Testis (tissue), 3 donors: ENCODE measurements around the gene RPS10. TPM values are rescaled to one million over a fixed set of nuclear protein-coding genes. Genes with fewer than 3 reads are reported as not detected.

Source experiments
- DNase-seq: peaks from one replicate; pipeline ENCODE4 v3.0.0-alpha.2; 2019
- H3K27ac ChIP-seq, 2 donors: fragments of 200-600 bp; sonication (generic); one replicate each; pipeline ENCODE4 v1.5.1; 2019
- H3K27me3 ChIP-seq: fragments of 200-600 bp; sonication (generic); one replicate; pipeline ENCODE4 v1.5.1; 2019
- H3K36me3 ChIP-seq: fragments of 200-600 bp; sonication (generic); one replicate; pipeline ENCODE4 v1.5.1; 2017; ENCODE audit warnings: low read depth; ENCODE audit errors: missing control alignments
- H3K4me1 ChIP-seq: fragments of 200-600 bp; sonication (generic); one replicate; pipeline ENCODE4 v1.5.1; 2019
- H3K4me3 ChIP-seq, 2 donors: fragments of 200-600 bp; sonication (generic); one replicate each; pipeline ENCODE4 v1.5.1; 2017 to 2019
- H3K9me3 ChIP-seq: fragments of 200-600 bp; sonication (generic); one replicate; pipeline ENCODE4 v1.5.1; 2017
- CTCF ChIP-seq, 3 experiments: fragments of 450-650 bp in 2 of 3; fragments of 200-600 bp in 1 of 3; sonication (generic) in 1 of 3; IDR thresholded peaks; one replicate each; pipeline ENCODE4 v1.5.1; 2016 to 2019; ENCODE audit warnings: antibody characterized with exemption in 3 of 3, mild to moderate bottlenecking in 2 of 3, moderate library complexity in 1 of 3
- POLR2A ChIP-seq: fragments of 450-650 bp; IDR thresholded peaks from one replicate; pipeline ENCODE4 v1.6.1; 2017; ENCODE audit warnings: antibody characterized with exemption, mild to moderate bottlenecking, moderate library complexity
- WGBS, 2 donors: methylation state at CpG; one replicate each; pipeline ENCODE4 v1.1.5; 2018; 5-methylcytosine and 5-hydroxymethylcytosine counted together
- intact Hi-C: fragments of 100-400 bp; cut with DNase I; formaldehyde crosslinking; loops from one replicate; pipeline ENCODE4 v1.15.1; 2023; ENCODE audit warnings: low total_unique reads
- polyA plus RNA-seq: library from polyadenylated mRNA; stranded (reverse); fragments of 350-450 nt; fragmentation: Illumina TruSeq; extraction: RNeasy Lipid Tissue Mini Kit (QIAGEN cat#74804); gene quantifications from one replicate; pipeline ENCODE4 v1.2.3, GENCODE V29; 2014; ENCODE audit warnings: low read depth, low replicate concordance; ENCODE audit not compliant: insufficient read depth
- total RNA-seq, 2 donors: library from RNA; depleted of rRNA; stranded (reverse); fragments of >200 nt; gene quantifications; one replicate each; pipeline ENCODE4 v1.2.3, GENCODE V29; 2016

The RPS10 gene
- total and polyA plus RNA-seq, 3 donors from 2014 or later, result 926 to 1,691 (median 1,309) TPM

- intact Hi-C loops, result no loop called here
- Histone ChIP-seq H3K36me3 (no peaks in the 10 kb centered on the region), H3K9me3 (no peaks in the 10 kb centered on the region), H3K4me1 (no peaks in the 10 kb centered on the region), H3K27me3 (no peaks in the 10 kb centered on the region), H3K27ac (no peak overlapping the region), H3K4me3 (no peak overlapping the region)
- TF ChIP-seq POLR2A (no peak), CTCF (IDR thresholded peaks at IDR 0.05) (no peak)
- 78 to 80% methylated on average over 5 of the region's 5 CpGs for whole genome bisulfite sequencing, 2 donors
- DNase-seq, result no peak
Observed at GRCh38 chr6:34460796-34461507, 35.1 kb upstream of the RPS10 start.

- WGBS, 2 donors, result 66 to 74% methylated on average over 6 of the region's 6 CpGs
- no peak overlapping the region for H3K27ac ChIP-seq
- DNase-seq, result peak; percentile 71
Observed at GRCh38 chr6:34459899-34460593, 34.2 kb upstream of the RPS10 start.

GRCh38 chr6:34457742-34458735 lies 32.2 kb upstream of the RPS10 start:
- DNase-seq, result no peak
- 84 to 91% methylated on average over 6 to 14 of the region's 14 CpGs for WGBS, 2 donors
- intact Hi-C loops, result no loop called here
- Histone ChIP-seq H3K4me3 (no peak overlapping the region), H3K27ac (no peak overlapping the region), H3K4me1 (no peaks in the 10 kb centered on the region), H3K27me3 (no peaks in the 10 kb centered on the region), H3K9me3 (no peaks in the 10 kb centered on the region), H3K36me3 (no peaks in the 10 kb centered on the region)
- TF ChIP-seq CTCF (IDR thresholded peaks at IDR 0.05) (no peak), POLR2A (no peak)

More at GRCh38 chr6:34459899-34460593, 34.2 kb upstream of the RPS10 start:
- Histone ChIP-seq H3K36me3 (no peaks in the 10 kb centered on the region), H3K4me1 (no peaks in the 10 kb centered on the region), H3K27me3 (no peaks in the 10 kb centered on the region), H3K4me3 (no peak overlapping the region), H3K9me3 (no peaks in the 10 kb centered on the region)
- TF ChIP-seq POLR2A, result no peak
- TF ChIP-seq CTCF (IDR thresholded peaks at IDR 0.05), result peak; percentile 17 to 60 (median 33)
- intact Hi-C loops, result no loop called here

- WGBS, 2 donors, result 80 to 82% methylated on average over 1 to 2 of the region's 2 CpGs
- TF ChIP-seq POLR2A, result no peak
- no peak for TF ChIP-seq CTCF (IDR thresholded peaks at IDR 0.05)
- Histone ChIP-seq H3K27ac (no peak overlapping the region), H3K4me3 (no peak overlapping the region), H3K9me3 (no peaks in the 10 kb centered on the region), H3K36me3 (no peaks in the 10 kb centered on the region), H3K4me1 (no peaks in the 10 kb centered on the region), H3K27me3 (no peaks in the 10 kb centered on the region)
- intact Hi-C loops, result no loop called here
- DNase-seq, result no peak
Observed at GRCh38 chr6:34457382-34457741, 31.5 kb upstream of the RPS10 start.
